HG02870 (cell line): ENCODE results near the gene NOVA1.

ENCODE experiments used
- ATAC-seq: cut with Tn5 transposase; IDR thresholded peaks from one replicate; pipeline ENCODE4 v1.9.1; 2021; ENCODE audit warnings: mild to moderate bottlenecking, moderate library complexity; ENCODE audit not compliant: unreplicated experiment

The NOVA1 gene

GRCh38 chr14:26448181-26448855 lies 149.5 kb downstream of the NOVA1 start:
- no peak for ATAC-seq

GRCh38 chr14:26444822-26445221 lies 153.0 kb downstream of the NOVA1 start:
- no peak for ATAC-seq

DNA sequence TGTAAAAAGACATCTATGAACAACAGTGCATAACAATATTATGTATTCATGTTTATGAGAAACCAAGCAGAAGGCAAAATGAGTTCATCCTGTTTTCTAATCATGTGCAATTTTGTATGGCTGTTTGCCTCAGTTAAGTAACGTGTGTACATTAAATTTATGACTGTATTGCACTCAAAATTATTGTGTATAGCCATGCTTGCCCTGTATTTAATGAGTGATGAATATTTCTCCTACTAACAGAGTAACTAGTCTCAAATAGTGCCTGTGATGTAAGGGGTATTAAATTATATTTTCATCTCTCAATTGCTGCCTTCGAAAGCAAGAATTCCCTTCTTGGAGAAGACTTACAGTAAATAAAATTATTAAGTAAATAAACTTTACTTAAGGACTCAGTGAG lies 154.2 kb downstream of the NOVA1 start:
- no peak for ATAC-seq

GRCh38 chr14:26429205-26429604 lies 168.6 kb downstream of the NOVA1 start:
- no peak for ATAC-seq

DNA sequence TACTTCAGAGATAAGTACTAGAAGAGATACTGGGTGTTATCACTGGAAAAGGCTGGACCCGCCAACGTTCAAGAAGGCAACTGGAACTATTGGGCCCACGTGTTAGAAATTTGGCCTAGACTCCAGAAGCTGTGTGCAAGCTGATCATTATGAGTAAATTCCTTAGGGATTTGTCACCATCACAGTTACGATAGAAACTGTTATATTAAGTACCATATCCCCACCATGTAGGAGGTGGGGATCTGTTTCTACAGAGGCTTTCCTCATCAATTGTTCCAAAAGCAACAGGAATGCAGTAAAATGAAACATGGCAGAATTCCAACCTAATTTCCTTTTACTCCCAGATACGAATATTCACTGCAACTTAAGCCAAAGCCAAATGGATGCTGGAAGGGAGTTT lies 170.7 kb downstream of the NOVA1 start:
- no peak for ATAC-seq

GRCh38 chr14:26424537-26424936 lies 173.3 kb downstream of the NOVA1 start:
- no peak for ATAC-seq

DNA sequence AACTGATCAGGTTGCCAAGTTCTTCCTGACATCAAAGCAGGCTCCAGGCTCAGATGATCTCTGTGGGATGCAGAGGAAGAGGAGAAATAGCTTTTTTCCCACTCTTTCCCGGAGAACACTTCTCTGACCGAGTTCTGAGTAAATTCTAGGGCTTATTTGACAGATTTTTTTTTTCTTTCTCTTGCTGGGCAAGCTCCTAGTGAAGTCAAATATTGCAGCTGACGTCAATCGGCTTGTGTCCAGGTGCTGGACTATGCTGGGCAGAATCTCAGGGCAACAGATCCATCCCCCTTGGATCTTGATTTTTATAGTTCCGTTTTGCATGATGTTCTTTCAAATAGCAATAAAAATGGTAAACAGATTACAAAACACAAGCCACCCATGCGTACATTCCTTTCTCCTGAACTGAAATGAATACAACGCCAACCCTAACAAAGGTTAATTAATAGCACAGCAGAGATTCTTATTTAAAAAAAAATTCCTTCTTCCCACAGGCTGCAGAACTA lies 182.2 kb downstream of the NOVA1 start:
- no peak for ATAC-seq

DNA sequence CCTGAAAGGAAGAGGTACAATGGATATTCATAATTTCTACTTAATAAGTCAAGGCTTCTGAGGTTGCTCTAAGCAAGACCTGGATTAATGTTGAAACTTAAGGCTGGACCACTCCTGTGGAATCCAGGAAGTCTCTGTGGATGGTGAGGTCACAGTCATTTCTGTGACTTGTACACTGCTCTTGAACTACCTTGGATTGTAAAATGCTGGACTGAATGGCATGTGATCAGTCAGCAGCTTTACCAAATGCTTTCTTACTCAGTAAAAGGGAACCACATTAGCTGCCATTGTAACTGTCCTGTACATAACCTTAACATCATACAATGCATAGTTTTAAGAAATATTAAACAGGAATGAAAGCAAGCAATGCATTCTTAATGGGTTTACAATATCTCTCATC lies 182.9 kb downstream of the NOVA1 start:
- ATAC-seq: no peak

DNA sequence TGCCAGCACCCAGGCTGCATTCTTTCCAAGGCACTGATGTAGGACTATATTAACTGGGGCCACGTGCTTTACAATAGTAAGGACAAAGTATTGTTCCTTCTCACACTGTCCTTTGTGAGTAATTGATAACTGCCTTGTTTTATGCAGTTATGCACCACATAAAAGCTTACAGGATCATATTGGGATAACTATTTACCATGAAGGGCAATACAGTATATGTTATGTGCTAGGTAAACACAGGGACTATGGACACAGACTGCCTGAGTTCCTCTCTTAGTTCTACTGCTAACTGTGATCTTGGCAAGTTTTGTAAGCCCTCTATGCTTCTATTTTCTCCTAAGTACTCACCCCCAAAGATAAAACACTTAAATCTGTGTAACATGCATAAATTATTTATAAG lies 183.7 kb downstream of the NOVA1 start:
- ATAC-seq: no peak

DNA sequence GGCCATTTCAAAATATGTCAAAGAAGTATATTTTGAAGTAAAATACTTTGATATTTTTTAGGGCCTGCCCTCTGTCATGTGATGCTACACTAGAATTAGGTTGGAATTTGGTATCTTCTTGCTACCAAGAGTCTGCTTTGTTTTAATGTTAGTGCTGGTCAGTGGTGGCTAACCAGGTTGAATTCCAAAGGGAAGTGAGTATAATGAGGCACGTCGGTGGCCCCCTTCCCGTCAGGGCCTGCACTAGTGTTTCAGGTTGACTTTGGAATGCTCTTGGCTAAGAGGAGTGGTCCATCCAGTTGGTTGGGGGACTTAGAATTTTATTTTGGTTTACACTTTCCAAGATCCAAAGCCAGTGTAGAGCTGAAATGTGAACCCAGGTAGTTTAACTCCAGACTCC lies 185.4 kb downstream of the NOVA1 start:
- no peak for ATAC-seq

DNA sequence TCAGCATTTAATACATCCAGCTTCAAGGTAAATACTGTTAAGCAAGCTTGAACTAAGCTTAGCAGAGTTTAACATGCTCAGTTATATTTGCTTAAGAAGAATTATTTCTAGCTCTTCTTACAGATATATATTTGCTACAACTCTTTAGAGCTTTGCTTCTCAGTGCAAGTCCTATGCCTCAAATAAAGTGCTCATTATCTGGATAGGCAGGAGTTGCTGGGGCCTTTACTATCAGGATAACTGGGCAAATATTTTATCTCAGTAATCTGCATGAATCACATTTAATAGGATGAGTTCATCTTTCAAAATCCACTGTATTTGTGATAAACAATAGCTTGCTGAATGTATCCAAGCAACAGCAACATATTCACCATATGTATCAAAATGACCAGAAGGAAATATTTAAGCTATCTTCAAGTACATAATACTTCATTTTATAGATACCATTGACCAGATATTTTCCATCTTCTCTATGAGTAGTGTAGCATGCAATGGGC lies 187.6 kb downstream of the NOVA1 start:
- ATAC-seq: no peak

- ATAC-seq: no peak
Observed at GRCh38 chr14:26404927-26405326, 192.9 kb downstream of the NOVA1 start.

DNA sequence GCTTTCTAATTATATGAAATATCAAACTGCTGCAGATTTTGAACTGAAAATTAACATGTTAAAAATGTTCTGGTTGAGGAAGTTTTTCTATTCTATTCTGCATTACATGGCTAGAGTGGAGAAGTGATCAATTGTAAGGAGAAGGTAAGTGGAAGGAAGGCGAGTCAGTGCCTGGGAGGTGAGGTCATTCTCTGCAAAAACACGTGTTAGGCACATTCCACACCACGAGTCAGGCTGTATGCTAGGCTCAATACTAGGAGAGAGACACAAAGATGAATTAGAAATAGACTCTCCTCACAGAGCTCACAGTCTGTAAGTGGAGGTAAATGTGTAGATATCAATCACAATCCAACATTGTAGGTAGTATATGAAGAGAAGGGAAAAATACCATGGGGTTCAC lies 194.1 kb downstream of the NOVA1 start:
- no peak for ATAC-seq

DNA sequence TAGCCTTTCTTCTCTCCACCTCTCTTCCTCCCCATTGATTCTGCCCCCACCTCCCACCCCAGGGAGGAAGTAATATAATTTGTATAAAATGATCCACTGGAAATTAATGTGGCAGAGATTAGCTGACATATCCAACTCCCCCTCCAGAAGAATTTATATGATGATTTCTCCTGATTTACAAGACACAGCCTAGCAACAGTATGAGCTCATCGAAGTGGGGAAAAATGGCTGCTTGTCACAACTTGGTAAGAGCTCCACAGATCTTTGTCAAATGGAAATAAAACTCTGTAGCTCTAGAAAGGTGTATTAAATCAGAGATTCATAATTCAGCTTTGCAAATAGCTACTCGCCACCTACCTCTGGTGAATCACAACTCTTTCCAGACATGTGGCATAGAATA lies 195.7 kb downstream of the NOVA1 start:
- no peak for ATAC-seq

DNA sequence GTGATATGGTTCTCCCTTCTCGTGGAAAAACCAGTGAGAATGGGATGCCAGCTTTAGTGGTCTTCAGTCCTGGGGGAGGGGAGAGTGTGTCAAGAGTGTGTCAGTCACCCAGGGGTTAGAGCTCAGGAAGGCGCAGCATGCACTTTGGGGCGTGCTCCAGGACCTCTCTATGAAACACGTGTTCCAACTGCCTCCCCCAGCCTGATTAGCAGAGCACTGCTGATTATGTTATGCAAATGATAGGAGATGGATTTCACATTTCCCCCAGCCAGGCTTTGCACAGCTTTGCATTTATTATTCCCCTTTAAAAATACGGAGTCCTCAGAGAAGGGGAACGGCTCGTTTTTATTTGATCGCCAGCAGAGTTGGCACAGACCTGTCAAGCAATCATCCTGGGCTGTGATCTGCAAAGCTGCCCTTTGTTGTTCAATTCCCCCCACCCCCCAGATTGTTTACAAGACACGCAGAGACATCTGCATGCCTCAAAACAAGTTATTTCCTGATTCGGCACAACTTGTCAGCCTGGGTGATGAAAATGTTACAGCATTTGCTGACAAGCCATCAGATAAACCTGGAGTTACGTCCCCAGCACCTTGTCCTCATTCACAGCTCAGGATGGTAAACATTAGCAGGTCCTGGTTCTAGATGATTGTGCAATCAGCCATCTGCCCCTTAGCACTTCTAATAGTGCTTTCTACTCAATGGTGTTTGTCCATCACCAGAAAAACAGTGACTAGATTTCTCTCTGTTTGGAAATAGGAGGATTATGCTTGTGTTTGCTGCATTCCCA lies 196.5 kb downstream of the NOVA1 start:
- no peak for ATAC-seq

- ATAC-seq: no peak
Observed at GRCh38 chr14:26400373-26400772, 197.5 kb downstream of the NOVA1 start.

GRCh38 chr14:26398616-26399015 lies 199.2 kb downstream of the NOVA1 start:
- ATAC-seq: no peak
